Prostate gland (tissue), 2 donors: Measurements from ENCODE around the gene ENOX2. TPM values are rescaled to one million over a fixed set of nuclear protein-coding genes. Genes with fewer than 3 reads are reported as not detected.
"Not testable (repeated sequence)": the region's sequence is repeated elsewhere in the genome, so short reads cannot be mapped to it uniquely, and the experiment has no call there.

ENCODE experiments used
- DNase-seq: peaks from one replicate; pipeline ENCODE4 v3.0.0-alpha.2; 2019; ENCODE audit warnings: low spot score
- H3K27ac ChIP-seq, 2 donors: fragments of 200-600 bp; sonication (generic); 2 replicates each; pipeline ENCODE4 v1.5.1; 2017 to 2019
- H3K27me3 ChIP-seq: fragments of 200-600 bp; sonication (generic); replicated peaks from 2 replicates; pipeline ENCODE4 v1.5.1; 2019; ENCODE audit not compliant: insufficient read depth
- H3K36me3 ChIP-seq, 2 donors: fragments of 200-600 bp; sonication (generic); 1 replicate in 1 of 2; 2 replicates in 1 of 2; pipeline versions ENCODE4 v1.5.1 to v1.8.1; 2017 to 2019
- H3K4me1 ChIP-seq: fragments of 200-600 bp; sonication (generic); replicated peaks from 2 replicates; pipeline ENCODE4 v1.5.1; 2019
- H3K4me3 ChIP-seq, 2 donors: fragments of 200-600 bp; sonication (generic); 2 replicates each; pipeline ENCODE4 v1.5.1; 2017 to 2019
- H3K9me3 ChIP-seq: fragments of 200-600 bp; sonication (generic); 2 replicates; pipeline ENCODE4 v1.5.1; 2017
- CTCF ChIP-seq, 4 experiments: fragments of 200-600 bp in 2 of 4; fragments of 450-650 bp in 2 of 4; sonication (generic) in 2 of 4; IDR thresholded peaks; 1 replicate in 3 of 4; 2 replicates in 1 of 4; pipeline ENCODE4 v1.5.1; 2016 to 2019; ENCODE audit warnings: antibody characterized with exemption in 4 of 4, mild to moderate bottlenecking in 2 of 4, moderate library complexity in 2 of 4
- POLR2A ChIP-seq: fragments of 450-650 bp; IDR thresholded peaks from one replicate; pipeline ENCODE4 v1.6.1; 2016; ENCODE audit warnings: antibody characterized with exemption, mild to moderate bottlenecking
- POLR2AphosphoS5 ChIP-seq: sonication (generic); formaldehyde crosslinking; IDR thresholded peaks from one replicate; pipeline ENCODE4 v1.6.1; 2017; ENCODE audit warnings: antibody characterized with exemption
- WGBS: methylation state at CpG from one replicate; pipeline ENCODE4 v1.1.5; 2018; 5-methylcytosine and 5-hydroxymethylcytosine counted together
- intact Hi-C: fragments of 100-400 bp; cut with DNase I; formaldehyde crosslinking; loops from one replicate; pipeline ENCODE4 v1.14.2; 2022
- total RNA-seq, 2 donors: library from RNA; depleted of rRNA; stranded (reverse); fragments of >200 nt; gene quantifications; one replicate each; pipeline ENCODE4 v1.1.0, GENCODE V29; 2016

Gene ENOX2
- total RNA-seq, 2 donors from 2014 or later = 21.6 to 27.5 TPM

- WGBS = 81% methylated on average over 1 of the region's 1 CpG
- intact Hi-C loops = no loop called here
Observed at GRCh38 chrX:130826249-130826648, 76.8 kb downstream of the ENOX2 start.

GRCh38 chrX:130825525-130825924 lies 77.5 kb downstream of the ENOX2 start:
- no peak for DNase-seq
- no peaks in the 10 kb centered on the region for H3K36me3 ChIP-seq
- no peaks in the 10 kb centered on the region for H3K4me1 ChIP-seq
- TF ChIP-seq CTCF (IDR thresholded peaks at IDR 0.05) (no peak), POLR2A (no peak)
- no peak overlapping the region for H3K4me3 ChIP-seq
- H3K27ac ChIP-seq = no peak overlapping the region
- no peaks in the 10 kb centered on the region for H3K9me3 ChIP-seq
- 100% methylated on average over 2 of the region's 2 CpGs for whole genome bisulfite sequencing
- no peaks in the 10 kb centered on the region for H3K27me3 ChIP-seq
- intact Hi-C loops = no loop called here

More at GRCh38 chrX:130826249-130826648, 76.8 kb downstream of the ENOX2 start:
- no peak overlapping the region for H3K4me3 ChIP-seq
- DNase-seq = no peak
- H3K36me3 ChIP-seq = no peaks in the 10 kb centered on the region
- TF ChIP-seq CTCF (IDR thresholded peaks at IDR 0.05) = no peak
- no peak for TF ChIP-seq POLR2AphosphoS5
- no peak for TF ChIP-seq POLR2A
- no peak overlapping the region for H3K27ac ChIP-seq
- no peaks in the 10 kb centered on the region for H3K4me1 ChIP-seq
- H3K9me3 ChIP-seq = no peaks in the 10 kb centered on the region
- no peaks in the 10 kb centered on the region for H3K27me3 ChIP-seq

GRCh38 chrX:130819367-130819766 lies 83.6 kb downstream of the ENOX2 start:
- intact Hi-C loops, DNase-seq, H3K4me1 ChIP-seq, H3K36me3 ChIP-seq, H3K27me3 ChIP-seq, H3K9me3 ChIP-seq, H3K4me3 ChIP-seq, H3K27ac ChIP-seq: not testable (repeated sequence)
- WGBS = 98% methylated on average over 4 of the region's 4 CpGs

GRCh38 chrX:130813932-130814331 lies 89.1 kb downstream of the ENOX2 start:
- H3K9me3 ChIP-seq, H3K4me3 ChIP-seq, H3K27me3 ChIP-seq, H3K36me3 ChIP-seq, H3K27ac ChIP-seq, intact Hi-C loops, H3K4me1 ChIP-seq, DNase-seq: not testable (repeated sequence)
- 87% methylated on average over 5 of the region's 5 CpGs for WGBS

GRCh38 chrX:130810561-130810960 lies 92.4 kb downstream of the ENOX2 start:
- Histone ChIP-seq H3K9me3 (no peaks in the 10 kb centered on the region), H3K27ac (no peak overlapping the region), H3K27me3 (no peaks in the 10 kb centered on the region), H3K4me1 (no peaks in the 10 kb centered on the region), H3K4me3 (no peak overlapping the region), H3K36me3 (no peaks in the 10 kb centered on the region)
- intact Hi-C loops = no loop called here
- no peak for DNase-seq
- WGBS = 96% methylated on average over 3 of the region's 3 CpGs
- TF ChIP-seq POLR2AphosphoS5 (no peak), CTCF (IDR thresholded peaks at IDR 0.05) (no peak), POLR2A (no peak)

GRCh38 chrX:130805903-130806302 lies 97.1 kb downstream of the ENOX2 start:
- Histone ChIP-seq H3K36me3 (no peaks in the 10 kb centered on the region), H3K9me3 (no peaks in the 10 kb centered on the region), H3K4me1 (no peaks in the 10 kb centered on the region), H3K27ac (no peak overlapping the region), H3K4me3 (no peak overlapping the region), H3K27me3 (no peaks in the 10 kb centered on the region)
- DNase-seq = no peak
- no peak for TF ChIP-seq CTCF (IDR thresholded peaks at IDR 0.05)
- TF ChIP-seq POLR2A = no peak
- TF ChIP-seq POLR2AphosphoS5 = no peak
- WGBS = 36% methylated on average over 2 of the region's 2 CpGs
- intact Hi-C loops = no loop called here
